ENCODE results near the gene CTNNA2. TPM values are rescaled to one million over a fixed set of nuclear protein-coding genes. Genes with fewer than 3 reads are reported as not detected.
A peak's percentile ranks its signal among the peaks of the same experiment; 100 is the strongest.
"Not testable (repeated sequence)": the region's sequence is repeated elsewhere in the genome, so short reads cannot be mapped to it uniquely, and the experiment has no call there.

The CTNNA2 gene
- total RNA-seq, 2 donors from 2014 or later = not detected

GRCh38 chr2:80198042-80198441, 685.2 kb downstream of the CTNNA2 start:
- intact Hi-C loops (cut with DNase I) = no loop called here
- ATAC-seq = no peak
- DNase-seq = no peak

GRCh38 chr2:80199504-80199903, 686.7 kb downstream of the CTNNA2 start:
- intact Hi-C loops (cut with DNase I) = no loop called here
- ATAC-seq (no peak), DNase-seq (no peak)

GRCh38 chr2:80203929-80204328, 691.1 kb downstream of the CTNNA2 start:
- intact Hi-C loops (cut with DNase I); ATAC-seq: not testable (repeated sequence)

GRCh38 chr2:80205498-80205897, 692.6 kb downstream of the CTNNA2 start:
- DNase-seq = no peak
- ATAC-seq = no peak
- intact Hi-C loops (cut with DNase I) = no loop called here

More at GRCh38 chr2:80203929-80204328, 691.1 kb downstream of the CTNNA2 start:
- not testable (repeated sequence) for DNase-seq

GRCh38 chr2:80209458-80209857, 696.6 kb downstream of the CTNNA2 start:
- DNase-seq (no peak), ATAC-seq (no peak)
- intact Hi-C loops (cut with DNase I) = no loop called here

- DNase-seq = no peak
- intact Hi-C loops (cut with DNase I) = no loop called here
- ATAC-seq = no peak
These were observed 704.6 kb downstream of the CTNNA2 start for GRCh38 chr2:80217446-80217845.

- intact Hi-C loops (cut with DNase I) = no loop called here
- DNase-seq = no peak
- ATAC-seq = no peak
These were observed 709.8 kb downstream of the CTNNA2 start for GRCh38 chr2:80222644-80223043.

GRCh38 chr2:80231421-80231820, 718.6 kb downstream of the CTNNA2 start:
- intact Hi-C loops (cut with DNase I) = no loop called here
- no peak for ATAC-seq
- DNase-seq = no peak

- DNase-seq = no peak
- intact Hi-C loops (cut with DNase I) = no loop called here
These were observed 720.5 kb downstream of the CTNNA2 start for GRCh38 chr2:80233333-80233732.

GRCh38 chr2:80238692-80239469, 726.0 kb downstream of the CTNNA2 start:
- ATAC-seq (peak; percentile 46 to 64), DNase-seq (no peak)

More at GRCh38 chr2:80233333-80233732, 720.5 kb downstream of the CTNNA2 start:
- no peak for ATAC-seq

GRCh38 chr2:80242355-80242910, 729.6 kb downstream of the CTNNA2 start:
- intact Hi-C loops (cut with DNase I) = no loop called here
- peak; percentile 93 for ATAC-seq
- DNase-seq = peak; percentile 42

More at GRCh38 chr2:80238692-80239469, 726.0 kb downstream of the CTNNA2 start:
- intact Hi-C loops (cut with DNase I) = no loop called here

- no peak for DNase-seq
- intact Hi-C loops (cut with DNase I) = no loop called here
- no peak for ATAC-seq
These were observed 732.2 kb downstream of the CTNNA2 start for GRCh38 chr2:80244905-80245584.

GRCh38 chr2:80246534-80246933, 733.7 kb downstream of the CTNNA2 start:
- intact Hi-C loops (cut with DNase I) = no loop called here
- no peak for DNase-seq
- ATAC-seq = no peak

- intact Hi-C loops (cut with DNase I) = no loop called here
- ATAC-seq = no peak
These were observed 734.5 kb downstream of the CTNNA2 start for GRCh38 chr2:80247339-80247738.

GRCh38 chr2:80248146-80248545, 735.3 kb downstream of the CTNNA2 start:
- no peak for DNase-seq
- no peak for ATAC-seq
- intact Hi-C loops (cut with DNase I) = no loop called here

More at GRCh38 chr2:80247339-80247738, 734.5 kb downstream of the CTNNA2 start:
- DNase-seq = no peak

- intact Hi-C loops (cut with DNase I) = no loop called here
- DNase-seq = no peak
- ATAC-seq = no peak
These were observed 739.6 kb downstream of the CTNNA2 start for GRCh38 chr2:80252294-80252986.

- ATAC-seq = no peak
- intact Hi-C loops (cut with DNase I) = no loop called here
These were observed 743.3 kb downstream of the CTNNA2 start for GRCh38 chr2:80255918-80256781.

GRCh38 chr2:80256782-80257167, 743.9 kb downstream of the CTNNA2 start:
- DNase-seq (no peak), ATAC-seq (no peak)
- intact Hi-C loops (cut with DNase I) = no loop called here

More at GRCh38 chr2:80255918-80256781, 743.3 kb downstream of the CTNNA2 start:
- no peak for DNase-seq

GRCh38 chr2:80257450-80257849, 744.6 kb downstream of the CTNNA2 start:
- ATAC-seq = no peak
- intact Hi-C loops (cut with DNase I) = no loop called here
- DNase-seq = no peak

Data from left cardiac atrium (tissue), 4 donors.